Ishikawa (cell line): ENCODE data around the gene GNAT2.

Source experiments
- CEBPB ChIP-seq: IDR thresholded peaks from 2 replicates; pipeline ENCODE4 v1.6.1; 2012
- CREB1 ChIP-seq: IDR thresholded peaks from 2 replicates; pipeline ENCODE4 v1.6.1; 2012; ENCODE audit warnings: low read depth
- EGR1 ChIP-seq: IDR thresholded peaks from 2 replicates; pipeline ENCODE4 v1.6.1; 2012
- EP300 ChIP-seq: IDR thresholded peaks from 2 replicates; pipeline ENCODE4 v1.6.1; 2012; ENCODE audit warnings: borderline replicate concordance
- FOXM1 ChIP-seq: IDR thresholded peaks from 2 replicates; pipeline ENCODE4 v1.6.1; 2012; ENCODE audit warnings: low read depth, borderline replicate concordance
- MAX ChIP-seq: IDR thresholded peaks from 2 replicates; pipeline ENCODE4 v1.6.1; 2012
- NFIC ChIP-seq: IDR thresholded peaks from 2 replicates; pipeline ENCODE4 v1.6.1; 2012
- RAD21 ChIP-seq: IDR thresholded peaks from 2 replicates; pipeline ENCODE4 v1.6.1; 2012; ENCODE audit warnings: low read depth
- REST ChIP-seq: IDR thresholded peaks from 2 replicates; pipeline ENCODE4 v1.6.1; 2012; ENCODE audit warnings: low read depth, mild to moderate bottlenecking
- TAF1 ChIP-seq: IDR thresholded peaks from 2 replicates; pipeline ENCODE4 v1.6.1; 2012; ENCODE audit warnings: low read depth, mild to moderate bottlenecking
- TCF12 ChIP-seq: IDR thresholded peaks from 2 replicates; pipeline ENCODE4 v1.6.1; 2012; ENCODE audit warnings: low read depth
- TEAD4 ChIP-seq: IDR thresholded peaks from 2 replicates; pipeline ENCODE4 v1.6.1; 2012
- USF1 ChIP-seq: IDR thresholded peaks from 2 replicates; pipeline ENCODE4 v1.6.1; 2012
- YY1 ChIP-seq: IDR thresholded peaks from 2 replicates; pipeline ENCODE4 v1.6.1; 2012; ENCODE audit warnings: low read depth
- ZBTB7A ChIP-seq: IDR thresholded peaks from 2 replicates; pipeline ENCODE4 v1.6.1; 2012; ENCODE audit warnings: low read depth

The GNAT2 gene

GRCh38 chr1:109625176-109625575 lies 5.8 kb upstream of the GNAT2 start:
- TF ChIP-seq CEBPB (no peak), MAX (no peak), EP300 (no peak), ZBTB7A (no peak), TCF12 (no peak), RAD21 (no peak), TEAD4 (no peak), REST (no peak), YY1 (no peak), FOXM1 (no peak), NFIC (no peak), CREB1 (no peak), USF1 (no peak)

- TF ChIP-seq REST, result no peak
- TF ChIP-seq TAF1, result no peak
- no peak for TF ChIP-seq MAX
- no peak for TF ChIP-seq TEAD4
- TF ChIP-seq YY1, result no peak
- no peak for TF ChIP-seq ZBTB7A
- TF ChIP-seq FOXM1, result no peak
- TF ChIP-seq TCF12, result no peak
- no peak for TF ChIP-seq USF1
- no peak for TF ChIP-seq EP300
- no peak for TF ChIP-seq EGR1
- no peak for TF ChIP-seq NFIC
- TF ChIP-seq CREB1, result no peak
Measured at GRCh38 chr1:109624201-109625010, 5.0 kb upstream of the GNAT2 start.

GRCh38 chr1:109623601-109624161 lies 4.3 kb upstream of the GNAT2 start:
- no peak for TF ChIP-seq TCF12
- TF ChIP-seq USF1, result no peak
- TF ChIP-seq FOXM1, result no peak
- no peak for TF ChIP-seq EGR1
- no peak for TF ChIP-seq CEBPB
- no peak for TF ChIP-seq ZBTB7A
- TF ChIP-seq EP300, result no peak
- TF ChIP-seq YY1, result no peak
- TF ChIP-seq MAX, result no peak
- TF ChIP-seq NFIC, result no peak
- TF ChIP-seq CREB1, result no peak
- TF ChIP-seq RAD21, result no peak
- no peak for TF ChIP-seq REST
- no peak for TF ChIP-seq TEAD4
- no peak for TF ChIP-seq TAF1

GRCh38 chr1:109622895-109623294 lies 3.5 kb upstream of the GNAT2 start:
- TF ChIP-seq CREB1 (no peak), EP300 (no peak), ZBTB7A (no peak), REST (no peak), RAD21 (no peak), TAF1 (no peak), FOXM1 (no peak), CEBPB (no peak), EGR1 (no peak), MAX (no peak)
